ENCODE results near the gene HS2ST1. TPM values are rescaled to one million over a fixed set of nuclear protein-coding genes. Genes with fewer than 3 reads are reported as not detected.

The HS2ST1 gene
- total and polyA plus RNA-seq, 4 donors, result 5.4 to 11.8 (median 8.2) TPM

- Histone ChIP-seq H3K4me1 (ENCODE audit: control insufficient read depth in 4 of 4, insufficient read depth in 4 of 4, low read length in 3 of 4) (peaks cover 0 to 5% (median 1%) of the 10 kb centered on the region in 4 donors), H3K9me3 (ENCODE audit: control insufficient read depth in 4 of 4, low read length in 3 of 4) (peaks cover 0 to 3% (median under 1%) of the 10 kb centered on the region in 4 donors), H3K27me3 (ENCODE audit: control insufficient read depth in 4 of 4, insufficient read depth in 4 of 4, low read length in 3 of 4) (no peaks in the 10 kb centered on the region), H3K36me3 (ENCODE audit: control insufficient read depth in 4 of 4, insufficient read depth in 3 of 4, low read depth in 1 of 4, low read length in 3 of 4) (no peaks in the 10 kb centered on the region), H3K27ac (ENCODE audit: low read depth in 1 of 2, low read length in 2 of 2) (no peak overlapping the region), H3K9ac (ENCODE audit: low read depth in 1 of 2, low read length in 2 of 2) (no peak overlapping the region), H3K4me3 (ENCODE audit: low read depth in 1 of 3, low read length in 3 of 3) (no peak overlapping the region)
- DNase-seq (ENCODE audit: low spot score), result no peak
- no peak for TF ChIP-seq HNF4A (conservative IDR thresholded peaks at IDR 0.05)
- TF ChIP-seq YY1 (IDR thresholded peaks at IDR 0.05), result no peak
- no peak for TF ChIP-seq EGR1 (IDR thresholded peaks at IDR 0.05; ENCODE audit: low read depth in 2 of 2)
- no peak for TF ChIP-seq CTCF (IDR thresholded peaks at IDR 0.05; ENCODE audit: low read depth, low read length, missing input control)
- no peak for TF ChIP-seq RAD21 (IDR thresholded peaks at IDR 0.05)
- no peak for TF ChIP-seq ZBTB33 (IDR thresholded peaks at IDR 0.05)
- 99% methylated on average over 1 of the region's 1 CpG for WGBS
These were observed 11.3 kb downstream of the HS2ST1 start for GRCh38 chr1:86925742-86926141.

GRCh38 chr1:86926883-86927282, 12.4 kb downstream of the HS2ST1 start:
- WGBS, result 98% methylated on average over 1 of the region's 1 CpG
- Histone ChIP-seq H3K36me3 (ENCODE audit: control insufficient read depth in 4 of 4, insufficient read depth in 3 of 4, low read depth in 1 of 4, low read length in 3 of 4) (no peaks in the 10 kb centered on the region), H3K27ac (ENCODE audit: low read depth in 1 of 2, low read length in 2 of 2) (no peak overlapping the region), H3K9me3 (ENCODE audit: control insufficient read depth in 4 of 4, low read length in 3 of 4) (peaks cover 0 to 3% (median under 1%) of the 10 kb centered on the region in 4 donors), H3K4me1 (ENCODE audit: control insufficient read depth in 4 of 4, insufficient read depth in 4 of 4, low read length in 3 of 4) (peaks cover 0 to 5% (median 1%) of the 10 kb centered on the region in 4 donors), H3K27me3 (ENCODE audit: control insufficient read depth in 4 of 4, insufficient read depth in 4 of 4, low read length in 3 of 4) (no peaks in the 10 kb centered on the region), H3K9ac (ENCODE audit: low read depth in 1 of 2, low read length in 2 of 2) (no peak overlapping the region), H3K4me3 (ENCODE audit: low read depth in 1 of 3, low read length in 3 of 3) (no peak overlapping the region)
- no peak for TF ChIP-seq EGR1 (IDR thresholded peaks at IDR 0.05; ENCODE audit: low read depth in 2 of 2)
- TF ChIP-seq ATF3 (IDR thresholded peaks at IDR 0.05), result no peak
- no peak for TF ChIP-seq FOXA2 (IDR thresholded peaks at IDR 0.05)
- TF ChIP-seq REST (IDR thresholded peaks at IDR 0.05), result no peak
- no peak for TF ChIP-seq SP1 (IDR thresholded peaks at IDR 0.05)
- TF ChIP-seq JUND (IDR thresholded peaks at IDR 0.05), result no peak
- TF ChIP-seq YY1 (IDR thresholded peaks at IDR 0.05), result no peak
- no peak for TF ChIP-seq HNF4A (conservative IDR thresholded peaks at IDR 0.05)
- no peak for TF ChIP-seq CTCF (IDR thresholded peaks at IDR 0.05; ENCODE audit: low read depth, low read length, missing input control)
- TF ChIP-seq ZBTB33 (IDR thresholded peaks at IDR 0.05), result no peak
- no peak for TF ChIP-seq FOXA1 (IDR thresholded peaks at IDR 0.05)
- no peak for TF ChIP-seq MAX (IDR thresholded peaks at IDR 0.05)
- no peak for TF ChIP-seq TAF1 (conservative IDR thresholded peaks at IDR 0.05)
- no peak for TF ChIP-seq HNF4G (IDR thresholded peaks at IDR 0.05)
- no peak for TF ChIP-seq RXRA (IDR thresholded peaks at IDR 0.05)
- no peak for TF ChIP-seq GABPA (IDR thresholded peaks at IDR 0.05 in 1 of 2, conservative IDR thresholded peaks at IDR 0.05 in 1 of 2)
- TF ChIP-seq RAD21 (IDR thresholded peaks at IDR 0.05), result no peak
- TF ChIP-seq NR2F2 (IDR thresholded peaks at IDR 0.05), result no peak
- DNase-seq (ENCODE audit: low spot score), result no peak

Measured in liver (tissue), 9 donors.